ENCODE results near the gene STK33.
"Not testable (repeated sequence)": the region's sequence is repeated elsewhere in the genome, so short reads cannot be mapped to it uniquely, and the experiment has no call there.

STK33 gene

DNA sequence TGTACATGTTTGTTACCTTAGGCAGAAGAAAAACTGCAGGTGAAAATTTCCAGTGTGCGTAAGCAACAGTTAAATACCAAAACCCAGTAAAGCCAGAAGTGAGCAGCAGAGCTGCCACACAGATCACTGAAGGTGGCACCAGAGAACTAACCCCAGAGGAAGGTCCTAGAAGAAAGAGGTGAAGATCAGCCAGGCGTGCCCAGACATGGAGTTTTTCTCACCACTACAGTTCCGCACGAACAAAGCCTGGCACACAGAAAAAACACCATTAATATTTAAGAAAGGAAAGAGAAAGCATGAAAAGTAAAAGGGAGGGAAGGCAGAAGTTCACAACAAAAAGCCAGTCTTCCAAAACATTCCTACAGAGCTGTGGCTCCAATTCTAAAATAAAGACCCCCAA lies 60.7 kb downstream of the STK33 start:
- no peak for DNase-seq

DNA sequence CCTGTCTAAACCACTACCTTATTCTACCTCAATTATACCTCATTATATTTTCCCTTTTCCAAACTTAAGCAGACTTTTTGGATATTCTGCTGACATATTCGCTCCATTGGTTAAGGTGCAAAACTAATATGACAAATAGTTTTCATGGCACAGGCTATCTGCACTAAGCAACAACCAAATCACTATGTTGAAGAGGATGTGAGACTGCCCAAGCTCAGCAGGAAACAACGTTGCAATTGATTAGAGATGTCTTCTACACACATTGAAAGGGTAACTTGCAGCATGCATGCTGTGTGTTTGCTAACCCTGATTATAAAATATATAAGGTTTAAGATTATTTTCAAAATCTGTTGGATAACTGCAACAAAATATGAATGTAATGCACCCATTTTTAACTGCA lies 61.6 kb downstream of the STK33 start:
- DNase-seq: no peak

DNA sequence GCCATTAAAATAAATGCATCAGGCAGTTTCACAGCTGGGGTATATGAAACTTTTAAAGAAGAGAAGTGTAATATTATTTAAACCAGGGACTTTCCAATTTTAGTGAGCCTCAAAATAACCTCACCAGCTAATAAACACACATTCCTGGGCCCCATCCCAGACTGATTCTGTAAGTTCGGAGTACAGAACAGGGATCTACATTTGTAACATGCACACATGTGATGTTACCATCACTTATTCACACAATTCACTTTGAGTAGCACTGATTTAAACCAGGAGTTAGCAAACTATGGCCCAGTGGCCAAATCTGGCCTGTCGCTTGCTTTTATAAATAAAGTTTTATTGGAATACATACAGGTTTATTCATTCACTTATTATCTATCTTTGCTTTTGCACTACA lies 62.0 kb downstream of the STK33 start:
- no peak for DNase-seq

DNA sequence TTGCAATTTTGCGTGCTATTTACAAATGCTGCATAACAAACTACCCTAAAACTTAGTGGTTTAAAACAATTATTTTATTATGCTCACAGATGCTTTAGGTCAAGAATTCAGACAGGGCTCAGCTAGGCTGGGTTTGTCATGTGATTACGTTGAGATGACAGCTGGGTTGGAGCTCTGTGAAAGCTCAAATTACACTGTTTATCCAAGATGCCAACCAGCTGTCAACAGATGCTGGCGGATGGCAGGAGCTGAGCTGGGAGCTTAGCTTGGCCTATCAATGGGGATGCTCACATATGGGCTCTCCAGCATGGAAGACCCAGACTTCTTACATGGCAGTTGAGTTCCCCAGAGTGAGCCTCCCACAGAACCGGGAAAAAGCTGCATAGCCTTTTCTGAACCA lies 62.7 kb downstream of the STK33 start:
- DNase-seq: no peak

- DNase-seq: no peak
Observed at GRCh38 chr11:8527939-8528338, 66.1 kb downstream of the STK33 start.

DNA sequence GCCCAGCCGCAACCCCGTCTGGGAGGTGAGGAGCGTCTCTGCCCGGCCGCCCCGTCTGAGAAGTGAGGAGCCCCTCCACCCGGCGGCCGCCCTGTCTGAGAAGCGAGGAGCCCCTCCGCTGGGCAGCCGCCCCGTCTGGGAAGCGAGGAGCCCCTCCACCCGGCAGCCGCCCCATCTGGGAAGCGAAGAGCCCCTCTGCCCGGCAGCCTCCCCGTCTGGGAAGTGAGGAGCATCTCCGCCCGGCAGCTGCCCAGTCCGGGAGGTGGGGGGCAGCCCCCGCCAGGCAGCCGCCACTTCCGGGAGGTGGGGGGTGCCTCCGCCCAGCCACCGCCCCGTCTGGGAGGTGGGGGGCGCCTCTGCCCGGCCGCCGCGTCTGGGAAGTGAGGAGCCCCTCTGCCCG lies 70.6 kb downstream of the STK33 start:
- no peak for DNase-seq

DNA sequence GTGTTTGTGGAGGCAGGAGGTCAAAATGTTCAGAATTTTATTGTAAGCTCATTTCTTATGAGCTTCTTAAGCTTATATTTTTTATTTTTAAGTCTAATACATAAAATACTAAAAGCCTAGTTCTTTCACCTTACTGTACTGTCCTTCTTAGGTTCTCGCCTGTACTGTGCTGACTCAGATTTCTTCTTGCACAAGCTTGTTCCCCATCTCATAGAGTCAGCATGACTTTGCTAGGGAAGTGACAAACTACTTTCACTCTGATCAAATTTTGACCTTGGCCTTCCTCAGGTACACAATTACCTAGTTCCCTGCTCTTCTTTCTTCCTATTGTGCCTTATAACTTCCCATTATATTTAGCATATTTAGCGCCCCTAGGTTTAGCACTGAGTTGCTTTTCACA lies 81.5 kb downstream of the STK33 start:
- no peak for DNase-seq

DNA sequence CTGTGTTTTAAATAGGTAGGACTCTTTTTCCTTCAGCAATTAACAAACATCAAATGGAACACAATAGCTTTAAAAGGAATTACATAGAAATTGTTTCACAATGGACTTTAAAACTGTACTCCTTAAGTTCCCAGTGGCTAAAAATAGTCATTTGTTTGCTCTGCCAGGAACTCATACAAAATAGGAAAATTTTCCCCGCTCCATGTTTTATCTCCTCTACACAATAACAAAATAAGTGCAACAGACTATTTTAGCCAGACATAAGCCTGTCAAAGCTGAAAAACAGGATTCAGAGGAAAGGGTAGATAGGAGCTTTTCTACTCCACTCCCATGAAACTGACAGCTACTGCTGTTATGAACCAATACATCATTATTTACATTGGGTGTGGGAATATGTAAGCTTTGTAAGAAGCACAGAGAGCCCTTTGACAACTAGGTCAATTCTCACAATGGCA lies 90.1 kb downstream of the STK33 start:
- no peak for DNase-seq

DNA sequence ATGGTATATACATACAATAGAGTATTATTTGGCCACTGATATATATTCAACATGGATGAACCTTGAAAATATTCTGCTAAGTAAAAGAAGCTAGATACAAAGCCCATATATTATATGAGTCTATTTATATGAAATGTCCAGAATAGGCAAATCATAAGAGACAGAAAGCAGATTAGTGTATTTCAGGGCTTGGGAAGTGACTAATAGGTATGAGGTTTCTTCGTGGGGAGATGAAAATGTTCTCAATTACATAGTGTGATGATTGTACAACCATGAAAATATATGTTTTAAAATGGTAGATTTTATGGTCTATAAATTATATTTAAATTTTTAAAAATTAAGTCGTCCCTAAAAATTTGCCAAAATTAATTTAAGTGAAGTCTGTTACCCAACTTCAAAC lies 92.2 kb downstream of the STK33 start:
- DNase-seq: no peak

DNA sequence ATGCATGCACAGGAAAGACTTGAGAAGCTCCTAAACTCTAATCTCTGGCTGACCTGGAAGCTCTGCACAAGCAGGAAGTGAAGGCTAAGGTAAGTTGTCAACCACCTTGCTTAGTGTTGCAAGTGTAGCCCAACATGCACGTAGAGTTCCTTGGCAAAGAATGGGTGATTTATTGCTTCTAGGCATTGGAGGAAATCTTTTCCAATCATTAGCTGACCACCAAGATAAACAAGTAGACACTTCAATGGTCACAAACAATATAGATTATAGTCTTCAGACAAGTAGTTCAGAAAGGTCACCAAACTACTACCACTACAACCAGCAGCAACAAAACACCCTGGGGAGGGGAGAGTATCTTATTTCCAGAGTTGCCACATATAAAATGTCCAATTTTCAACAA lies 105.6 kb downstream of the STK33 start:
- no peak for DNase-seq

- DNase-seq: no peak
Observed at GRCh38 chr11:8487261-8487660, 106.8 kb downstream of the STK33 start.

- DNase-seq: no peak
Observed at GRCh38 chr11:8484251-8484650, 109.8 kb downstream of the STK33 start.

GRCh38 chr11:8480858-8481257 lies 113.2 kb downstream of the STK33 start:
- no peak for DNase-seq

- DNase-seq: no peak
Observed at GRCh38 chr11:8477680-8478079, 116.3 kb downstream of the STK33 start.

GRCh38 chr11:8477151-8477550 lies 116.9 kb downstream of the STK33 start:
- no peak for DNase-seq

- DNase-seq: not testable (repeated sequence)
Observed at GRCh38 chr11:8467806-8468205, 126.2 kb downstream of the STK33 start.

- DNase-seq: not testable (repeated sequence)
Observed at GRCh38 chr11:8467356-8467755, 126.7 kb downstream of the STK33 start.

DNA sequence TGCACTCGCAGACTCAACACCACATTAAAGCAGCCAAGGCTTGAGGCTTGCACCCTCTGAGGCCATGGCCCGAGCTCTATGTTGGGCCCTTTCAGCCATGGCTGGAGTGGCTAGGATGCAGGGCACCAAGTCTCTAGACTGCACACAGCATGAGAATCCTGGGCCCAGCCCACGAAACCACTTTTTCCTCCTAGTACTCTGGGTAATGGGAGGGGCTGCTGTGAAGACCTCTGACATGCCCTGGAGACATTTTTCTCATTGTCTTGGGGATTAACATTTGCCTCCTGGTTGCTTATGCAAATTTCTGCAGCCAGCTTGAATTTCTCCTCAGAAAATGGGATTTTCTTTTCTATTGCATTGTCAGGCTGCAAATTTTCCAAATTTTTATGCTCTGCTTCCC lies 127.1 kb downstream of the STK33 start:
- DNase-seq: not testable (repeated sequence)

- no peak for DNase-seq
Observed at GRCh38 chr11:8459711-8460399, 134.2 kb downstream of the STK33 start.

- no peak for DNase-seq
Observed at GRCh38 chr11:8442301-8442700, 151.7 kb downstream of the STK33 start.

GRCh38 chr11:8440649-8441048 lies 153.4 kb downstream of the STK33 start:
- no peak for DNase-seq

- no peak for DNase-seq
Observed at GRCh38 chr11:8429483-8429882, 164.5 kb downstream of the STK33 start.

GRCh38 chr11:8426076-8426475 lies 168.0 kb downstream of the STK33 start:
- no peak for DNase-seq

DNA sequence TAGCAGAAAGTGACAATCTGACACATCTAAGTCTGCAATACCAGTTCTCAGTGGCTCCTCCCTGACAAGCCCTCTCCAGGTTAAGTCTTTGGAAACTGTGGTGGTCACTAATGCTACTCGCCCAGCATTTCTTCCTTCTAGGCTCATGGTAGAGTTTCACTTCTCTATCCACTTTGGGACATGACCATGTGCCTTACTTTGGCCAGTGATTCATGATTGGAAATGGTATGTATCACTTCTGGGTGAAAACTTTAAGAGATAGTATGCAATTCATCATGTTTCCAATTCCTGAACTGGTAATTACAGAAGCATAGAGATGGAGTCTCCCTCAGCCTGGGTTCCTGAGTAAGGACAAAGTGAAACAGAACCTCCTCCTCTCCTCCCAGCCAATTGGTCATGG lies 178.8 kb downstream of the STK33 start:
- no peak for DNase-seq
